Endothelial cell (in vitro differentiated cells): ENCODE measurements around the gene NGRN. TPM values are rescaled to one million over a fixed set of nuclear protein-coding genes. Genes with fewer than 3 reads are reported as not detected.

ENCODE experiments used
- DNase-seq: peaks from one replicate; pipeline ENCODE4 v3.0.0; 2021; ENCODE audit warnings: low spot score
- H3K27ac Mint-ChIP-seq: one replicate; pipeline ENCODE4 v1.8.0; 2021; ENCODE audit warnings: mixed read lengths, inconsistent platforms; ENCODE audit not compliant: unreplicated experiment
- H3K27me3 Mint-ChIP-seq: one replicate; pipeline ENCODE4 v1.8.0; 2021; ENCODE audit warnings: mild to moderate bottlenecking, moderate library complexity, mixed read lengths, inconsistent platforms; ENCODE audit not compliant: unreplicated experiment
- H3K36me3 Mint-ChIP-seq: one replicate; pipeline ENCODE4 v1.8.0; 2021; ENCODE audit warnings: mild to moderate bottlenecking, low read depth, mixed read lengths, inconsistent platforms; ENCODE audit not compliant: unreplicated experiment
- H3K4me1 Mint-ChIP-seq: one replicate; pipeline ENCODE4 v1.8.0; 2021; ENCODE audit warnings: mild to moderate bottlenecking, mixed read lengths, inconsistent platforms; ENCODE audit not compliant: unreplicated experiment
- H3K4me3 Mint-ChIP-seq: one replicate; pipeline ENCODE4 v1.8.0; 2021; ENCODE audit warnings: mild to moderate bottlenecking, mixed read lengths, inconsistent platforms; ENCODE audit not compliant: unreplicated experiment
- H3K9me3 Mint-ChIP-seq: one replicate; pipeline ENCODE4 v1.8.0; 2021; ENCODE audit warnings: mixed read lengths, inconsistent platforms; ENCODE audit not compliant: unreplicated experiment
- CTCF ChIP-seq: fragments of 200-600 bp; sonication (generic); IDR thresholded peaks from one replicate; pipeline ENCODE4 v1.5.0; 2021; ENCODE audit warnings: antibody characterized with exemption; ENCODE audit not compliant: unreplicated experiment
- total RNA-seq: library from RNA; stranded (reverse); fragmentation: NEBNext Ultra II Directional; extraction: Animal tissue kit (Norgen Biotek cat#: 25700); gene quantifications from one replicate; pipeline ENCODE4 v1.2.1, GENCODE V29; 2021; ENCODE audit not compliant: unreplicated experiment

The NGRN gene
- total RNA-seq, 1 donor from 2014 or later = 69.0 TPM

- DNase-seq = no peak
- H3K4me1 Mint-ChIP-seq = no peaks in the 10 kb centered on the region
- no peaks in the 10 kb centered on the region for H3K27me3 Mint-ChIP-seq
- no peak overlapping the region for H3K4me3 Mint-ChIP-seq
- H3K27ac Mint-ChIP-seq = no peak overlapping the region
- TF ChIP-seq CTCF = no peak
- H3K36me3 Mint-ChIP-seq = no peaks in the 10 kb centered on the region
- H3K9me3 Mint-ChIP-seq = no peaks in the 10 kb centered on the region
Measured at GRCh38 chr15:90318591-90318990, 53.1 kb downstream of the NGRN start.

- H3K27ac Mint-ChIP-seq = no peak overlapping the region
- H3K9me3 Mint-ChIP-seq = no peaks in the 10 kb centered on the region
- no peaks in the 10 kb centered on the region for H3K27me3 Mint-ChIP-seq
- no peaks in the 10 kb centered on the region for H3K4me1 Mint-ChIP-seq
- H3K36me3 Mint-ChIP-seq = no peaks in the 10 kb centered on the region
- peak; percentile 85 for TF ChIP-seq CTCF
- H3K4me3 Mint-ChIP-seq = no peak overlapping the region
- DNase-seq = peak; percentile 78
Measured at GRCh38 chr15:90320062-90320884, 54.8 kb downstream of the NGRN start.

GRCh38 chr15:90320885-90321278 lies 55.4 kb downstream of the NGRN start:
- no peak for TF ChIP-seq CTCF
- Mint-ChIP-seq H3K4me3 (no peak overlapping the region), H3K4me1 (no peaks in the 10 kb centered on the region), H3K36me3 (no peaks in the 10 kb centered on the region), H3K9me3 (no peaks in the 10 kb centered on the region), H3K27ac (no peak overlapping the region), H3K27me3 (no peaks in the 10 kb centered on the region)
- no peak for DNase-seq

Other genes starting within 250 kb of the NGRN start
- gene IDH2, start 163.2 kb upstream of the NGRN start, total RNA-seq = 133 TPM
- 11.2 TPM for gene SEMA4B, start 64.3 kb upstream of the NGRN start, total RNA-seq
- 19.8 TPM for gene CIB1, start 31.7 kb upstream of the NGRN start, total RNA-seq
- 7.7 TPM for gene GDPGP1, start 31.5 kb upstream of the NGRN start, total RNA-seq
- not detected for gene TTLL13, start 16.1 kb upstream of the NGRN start, total RNA-seq
- 4.1 TPM for gene ZNF774, start 86.6 kb downstream of the NGRN start, total RNA-seq
- 86.4 TPM for gene IQGAP1, start 122.6 kb downstream of the NGRN start, total RNA-seq